Sciatic nerve (tissue), 2 donors: ENCODE results near the gene IFT27. TPM values are rescaled to one million over a fixed set of nuclear protein-coding genes. Genes with fewer than 3 reads are reported as not detected.

Experiments used
- ATAC-seq: fragments of 200-7000 bp; cut with Tn5 transposase; one replicate; pipeline ENCODE4 v1.9.1; 2020; ENCODE audit warnings: mild to moderate bottlenecking, moderate library complexity
- DNase-seq: peaks from one replicate; pipeline ENCODE4 v3.0.0-alpha.2; 2020; ENCODE audit warnings: low spot score
- intact Hi-C: fragments of 100-400 bp; cut with DNase I; formaldehyde crosslinking; loops from one replicate; pipeline ENCODE4 v1.14.2; 2022
- total RNA-seq: library from RNA; stranded (reverse); fragmentation: NEBNext Ultra II Directional; extraction: Animal tissue kit (Norgen Biotek cat#: 25700); gene quantifications from one replicate; pipeline ENCODE4 v1.2.1, GENCODE V29; 2021
- donor health status: DM: no; HTN: no; CAD: no.
- donor health status: DM: no; HTN: no; CAD: no.

The IFT27 gene
- total RNA-seq, 1 donor from 2014 or later: 23.9 TPM

- intact Hi-C loops: no loop called here
- no peak for ATAC-seq
- no peak for DNase-seq
These were observed 22.2 kb upstream of the IFT27 start for GRCh38 chr22:36797911-36798673.

GRCh38 chr22:36797374-36797773 lies 21.5 kb upstream of the IFT27 start:
- ATAC-seq (no peak), DNase-seq (no peak)
- intact Hi-C loops: no loop called here

GRCh38 chr22:36796552-36797175 lies 20.7 kb upstream of the IFT27 start:
- DNase-seq (no peak), ATAC-seq (no peak)
- intact Hi-C loops: no loop called here

- no peak for DNase-seq
These were observed 19.7 kb upstream of the IFT27 start for GRCh38 chr22:36795633-36796032.

GRCh38 chr22:36790648-36791047 lies 14.7 kb upstream of the IFT27 start:
- DNase-seq (no peak), ATAC-seq (no peak)
- intact Hi-C loops: no loop called here

More at GRCh38 chr22:36795633-36796032, 19.7 kb upstream of the IFT27 start:
- ATAC-seq: no peak
- intact Hi-C loops: no loop called here

GRCh38 chr22:36787204-36787988 lies 11.5 kb upstream of the IFT27 start:
- intact Hi-C loops: loop anchor here (5.0 kb wide), 1 partner anchor 410 kb away; no protein-coding TSS in a partner anchor
- ATAC-seq (no peak), DNase-seq (no peak)

- ATAC-seq (no peak), DNase-seq (no peak)
- intact Hi-C loops: loop anchor here (5.0 kb wide), 1 partner anchor 199 kb away; no protein-coding TSS in a partner anchor
These were observed 7.8 kb upstream of the IFT27 start for GRCh38 chr22:36783743-36784142.

GRCh38 chr22:36781656-36782627 lies 6.0 kb upstream of the IFT27 start:
- ATAC-seq (peak; percentile 90), DNase-seq (peak; percentile 86)

GRCh38 chr22:36778020-36778419 lies 2.1 kb upstream of the IFT27 start:
- ATAC-seq (no peak), DNase-seq (no peak)
- intact Hi-C loops: no loop called here

More at GRCh38 chr22:36781656-36782627, 6.0 kb upstream of the IFT27 start:
- intact Hi-C loops: loop anchor here (5.0 kb wide), 1 partner anchor 200 kb away; no protein-coding TSS in a partner anchor

GRCh38 chr22:36776722-36777121 lies 803 bp upstream of the IFT27 start:
- DNase-seq: no peak
- intact Hi-C loops: no loop called here
- no peak for ATAC-seq

- peak; percentile 0 for ATAC-seq
- peak; percentile 71 for DNase-seq
- intact Hi-C loops: no loop called here
These were observed 344 bp downstream of the IFT27 start for GRCh38 chr22:36775586-36775963.

- no peak for DNase-seq
- intact Hi-C loops: no loop called here
- ATAC-seq: no peak
These were observed 2.0 kb downstream of the IFT27 start for GRCh38 chr22:36773935-36774334.

- intact Hi-C loops: no loop called here
- no peak for ATAC-seq
- DNase-seq: no peak
These were observed 3.5 kb downstream of the IFT27 start for GRCh38 chr22:36772451-36772850.

GRCh38 chr22:36771356-36772063 lies 4.4 kb downstream of the IFT27 start:
- no peak for ATAC-seq
- intact Hi-C loops: no loop called here
- peak; percentile 40 for DNase-seq

GRCh38 chr22:36770513-36771231 lies 5.2 kb downstream of the IFT27 start:
- DNase-seq (peak; percentile 50), ATAC-seq (no peak)
- intact Hi-C loops: no loop called here

- DNase-seq (peak; percentile 41), ATAC-seq (no peak)
- intact Hi-C loops: no loop called here
These were observed 6.1 kb downstream of the IFT27 start for GRCh38 chr22:36769541-36770512.
